Measurements from ENCODE around the gene UNC5A.

Gene UNC5A

GRCh38 chr5:176794509-176794908, 15.8 kb upstream of the UNC5A start:
- Histone ChIP-seq H3K9me3 (no peaks in the 10 kb centered on the region), H3K36me3 (no peaks in the 10 kb centered on the region), H3K4me1 (ENCODE audit: control insufficient read depth in 1 of 2, insufficient read depth in 1 of 2, low read depth in 1 of 2, low read length in 1 of 2) (no peaks in the 10 kb centered on the region), H3K27me3 (peaks cover 93% of the 10 kb centered on the region), H3K4me3 (ENCODE audit: low read depth in 1 of 2, low read length in 1 of 2) (no peak overlapping the region), H3K27ac (no peak overlapping the region)
- no peak for TF ChIP-seq CTCF (IDR thresholded peaks at IDR 0.05)

DNA sequence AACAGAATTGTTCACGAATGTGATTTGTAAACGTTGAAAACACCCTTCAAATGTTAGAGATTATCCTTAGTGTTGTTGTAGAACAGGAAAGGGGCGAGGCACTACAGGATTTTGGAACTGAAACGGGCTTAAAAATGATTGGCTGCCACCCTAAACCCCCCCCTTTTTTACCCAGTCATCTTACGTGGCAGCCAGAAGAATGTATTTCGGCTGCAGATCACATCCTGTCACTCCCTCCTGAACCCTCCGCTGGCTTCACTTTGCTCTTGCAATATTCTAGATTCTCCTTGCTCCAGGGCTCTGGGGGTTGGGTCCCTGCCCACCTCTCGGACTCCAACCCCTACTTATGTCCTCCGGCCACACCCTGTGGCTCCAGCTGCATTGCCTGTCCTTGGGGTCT, 13.9 kb upstream of the UNC5A start:
- no peaks in the 10 kb centered on the region for H3K9me3 ChIP-seq
- H3K4me3 ChIP-seq (ENCODE audit: low read depth in 1 of 2, low read length in 1 of 2) = no peak overlapping the region
- no peak for TF ChIP-seq CTCF (IDR thresholded peaks at IDR 0.05)
- peaks cover 76% of the 10 kb centered on the region for H3K27me3 ChIP-seq
- no peaks in the 10 kb centered on the region for H3K4me1 ChIP-seq (ENCODE audit: control insufficient read depth in 1 of 2, insufficient read depth in 1 of 2, low read depth in 1 of 2, low read length in 1 of 2)
- no peaks in the 10 kb centered on the region for H3K36me3 ChIP-seq
- no peak overlapping the region for H3K27ac ChIP-seq

DNA sequence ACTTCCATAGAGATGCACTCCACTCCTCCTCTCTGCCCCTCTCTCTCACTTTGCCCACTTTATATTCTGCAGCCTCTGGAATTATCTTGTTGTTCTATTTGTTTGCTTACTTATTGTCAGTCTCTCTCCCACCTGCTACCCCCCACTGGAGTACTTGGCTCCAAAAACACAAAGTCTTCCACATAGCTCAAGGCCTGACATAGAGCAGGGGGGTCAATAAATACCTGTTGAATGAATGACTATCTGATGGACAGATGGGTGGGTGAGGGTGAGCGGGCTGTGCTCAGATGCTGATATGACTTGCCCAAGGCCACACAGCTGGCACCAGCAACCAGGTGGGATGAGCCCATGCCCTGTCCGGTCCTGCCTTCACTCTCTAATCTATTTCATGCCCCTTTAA, 13.4 kb upstream of the UNC5A start:
- Histone ChIP-seq H3K27ac (no peak overlapping the region), H3K36me3 (no peaks in the 10 kb centered on the region), H3K27me3 (peaks cover 76% of the 10 kb centered on the region), H3K4me1 (ENCODE audit: control insufficient read depth in 1 of 2, insufficient read depth in 1 of 2, low read depth in 1 of 2, low read length in 1 of 2) (no peaks in the 10 kb centered on the region), H3K9me3 (no peaks in the 10 kb centered on the region), H3K4me3 (ENCODE audit: low read depth in 1 of 2, low read length in 1 of 2) (no peak overlapping the region)
- TF ChIP-seq CTCF (IDR thresholded peaks at IDR 0.05) = no peak

DNA sequence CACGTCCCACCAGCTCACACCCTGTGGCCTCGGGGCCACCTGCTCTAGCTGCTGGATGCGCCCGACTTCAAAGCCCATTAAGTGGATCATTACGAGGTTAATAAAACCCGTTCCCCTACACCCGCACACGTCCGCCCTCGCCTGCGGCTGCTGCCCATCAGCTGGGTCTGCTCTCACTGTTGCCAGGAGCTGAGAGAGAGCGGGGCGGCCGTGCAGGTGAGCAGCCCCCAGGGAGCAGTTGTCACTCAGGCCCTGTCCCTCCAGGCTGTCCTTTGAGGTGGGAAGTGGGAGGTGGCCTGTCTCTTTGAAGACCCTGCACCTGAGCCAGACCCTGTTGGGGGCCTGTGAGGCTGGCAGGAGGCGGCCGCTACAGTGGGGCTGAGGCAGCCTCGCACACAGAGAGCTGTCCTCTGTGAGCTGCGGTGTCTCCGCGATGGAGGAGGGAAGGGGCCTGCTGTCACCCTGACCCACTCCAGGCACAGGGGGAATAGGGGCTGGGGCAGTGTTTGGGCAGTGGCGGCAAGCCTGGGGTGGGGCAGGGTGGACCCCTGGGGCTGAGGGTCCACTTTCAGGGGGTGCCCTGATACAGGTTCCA, 12.8 kb upstream of the UNC5A start:
- TF ChIP-seq CTCF (IDR thresholded peaks at IDR 0.05) = no peak
- H3K4me3 ChIP-seq (ENCODE audit: low read depth in 1 of 2, low read length in 1 of 2) = no peak overlapping the region
- H3K4me1 ChIP-seq (ENCODE audit: control insufficient read depth in 1 of 2, insufficient read depth in 1 of 2, low read depth in 1 of 2, low read length in 1 of 2) = no peaks in the 10 kb centered on the region
- H3K27ac ChIP-seq = no peak overlapping the region
- no peaks in the 10 kb centered on the region for H3K36me3 ChIP-seq
- peaks cover 77% of the 10 kb centered on the region for H3K27me3 ChIP-seq
- H3K9me3 ChIP-seq = no peaks in the 10 kb centered on the region

- H3K27ac ChIP-seq = no peak overlapping the region
- H3K27me3 ChIP-seq = peaks cover 78% of the 10 kb centered on the region
- H3K36me3 ChIP-seq = no peaks in the 10 kb centered on the region
- H3K4me1 ChIP-seq (ENCODE audit: control insufficient read depth in 1 of 2, insufficient read depth in 1 of 2, low read depth in 1 of 2, low read length in 1 of 2) = no peaks in the 10 kb centered on the region
- no peak for TF ChIP-seq CTCF (IDR thresholded peaks at IDR 0.05)
- no peaks in the 10 kb centered on the region for H3K9me3 ChIP-seq
- no peak overlapping the region for H3K4me3 ChIP-seq (ENCODE audit: low read depth in 1 of 2, low read length in 1 of 2)
These were observed 12.1 kb upstream of the UNC5A start for GRCh38 chr5:176798086-176798876.

Measured in neutrophil (primary cell).